ENCODE measurements around the gene CEACAM3.
"Not testable (repeated sequence)": the region's sequence is repeated elsewhere in the genome, so short reads cannot be mapped to it uniquely, and the experiment has no call there.

CEACAM3 gene

GRCh38 chr19:41796362-41796761 is at the start of gene CEACAM3:
Gene CEACAM3 (plus strand): TSS chr19:41796587. CDS start chr19:41796678, 91 bp downstream.
- TF ChIP-seq MYC (IDR thresholded peaks at IDR 0.05; ENCODE audit: low read depth, low read length): no peak
- TF ChIP-seq MAX (IDR thresholded peaks at IDR 0.05; ENCODE audit: low read depth, low read length): no peak
- no peak for TF ChIP-seq CTCF (IDR thresholded peaks at IDR 0.05; ENCODE audit: low read depth, low read length)
- no peak for TF ChIP-seq POLR2A (IDR thresholded peaks at IDR 0.05; ENCODE audit: extremely low read depth, insufficient read length)
- no peak for DNase-seq (ENCODE audit: low read depth)
- no peak within 1 kb of the TSS for H3K4me3 ChIP-seq (ENCODE audit: low read depth, low read length)

GRCh38 chr19:41746593-41747227 is 49.7 kb upstream of the CEACAM3 start:
- no peak for TF ChIP-seq MYC (IDR thresholded peaks at IDR 0.05; ENCODE audit: low read depth, low read length)
- peak; percentile 42 for TF ChIP-seq CTCF (IDR thresholded peaks at IDR 0.05; ENCODE audit: low read depth, low read length)
- peak; percentile 64 for DNase-seq (ENCODE audit: low read depth)
- no peak overlapping the region for H3K4me3 ChIP-seq (ENCODE audit: low read depth, low read length)

GRCh38 chr19:41748012-41748411 is 48.4 kb upstream of the CEACAM3 start:
- no peak for DNase-seq (ENCODE audit: low read depth)
- no peak overlapping the region for H3K4me3 ChIP-seq (ENCODE audit: low read depth, low read length)
- TF ChIP-seq MAX (IDR thresholded peaks at IDR 0.05; ENCODE audit: low read depth, low read length) (no peak), CTCF (IDR thresholded peaks at IDR 0.05; ENCODE audit: low read depth, low read length) (no peak), MYC (IDR thresholded peaks at IDR 0.05; ENCODE audit: low read depth, low read length) (no peak), POLR2A (IDR thresholded peaks at IDR 0.05; ENCODE audit: extremely low read depth, insufficient read length) (no peak)

- not testable (repeated sequence) for DNase-seq (ENCODE audit: low read depth); H3K4me3 ChIP-seq (ENCODE audit: low read depth, low read length)
Measured at GRCh38 chr19:41750248-41751134, 45.9 kb upstream of the CEACAM3 start.

- DNase-seq (ENCODE audit: low read depth): peak; percentile 57
- peak; percentile 69 for TF ChIP-seq CTCF (IDR thresholded peaks at IDR 0.05; ENCODE audit: low read depth, low read length)
- TF ChIP-seq MAX (IDR thresholded peaks at IDR 0.05; ENCODE audit: low read depth, low read length): no peak
Measured at GRCh38 chr19:41753159-41753558, 43.2 kb upstream of the CEACAM3 start.

GRCh38 chr19:41753936-41754529 is 42.4 kb upstream of the CEACAM3 start:
- H3K4me3 ChIP-seq (ENCODE audit: low read depth, low read length): no peak overlapping the region
- TF ChIP-seq MAX (IDR thresholded peaks at IDR 0.05; ENCODE audit: low read depth, low read length) (no peak), CTCF (IDR thresholded peaks at IDR 0.05; ENCODE audit: low read depth, low read length) (peak; percentile 57), POLR2A (IDR thresholded peaks at IDR 0.05; ENCODE audit: extremely low read depth, insufficient read length) (no peak), MYC (IDR thresholded peaks at IDR 0.05; ENCODE audit: low read depth, low read length) (no peak)
- DNase-seq (ENCODE audit: low read depth): peak; percentile 43

More at GRCh38 chr19:41753159-41753558, 43.2 kb upstream of the CEACAM3 start:
- H3K4me3 ChIP-seq (ENCODE audit: low read depth, low read length): no peak overlapping the region
